ENCODE measurements around the gene UBASH3A.

DNA sequence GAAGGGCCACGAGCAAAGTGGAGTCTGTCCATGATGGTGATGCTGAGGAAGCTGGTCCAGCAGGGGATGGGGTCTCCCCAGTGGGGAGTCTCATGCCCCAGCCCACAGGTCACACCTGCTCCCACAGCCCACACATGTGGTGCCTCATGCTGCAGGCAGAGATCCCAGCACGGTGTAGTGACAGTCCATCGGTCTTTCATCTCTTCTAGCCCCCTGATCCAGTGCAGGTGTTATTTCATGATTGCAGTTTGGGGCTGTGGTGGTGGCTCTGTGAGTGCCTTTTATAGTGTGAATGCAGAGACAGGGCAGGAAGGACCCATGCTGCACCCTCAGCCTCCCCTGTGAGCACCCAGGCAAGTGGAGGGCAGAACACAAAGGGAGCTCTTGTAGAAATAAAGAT lies 45.0 kb downstream of the UBASH3A start:
- TF ChIP-seq POLR2A (IDR thresholded peaks at IDR 0.05) (no peak), EP300 (IDR thresholded peaks at IDR 0.05) (no peak)
- TF ChIP-seq, protein P1, sequence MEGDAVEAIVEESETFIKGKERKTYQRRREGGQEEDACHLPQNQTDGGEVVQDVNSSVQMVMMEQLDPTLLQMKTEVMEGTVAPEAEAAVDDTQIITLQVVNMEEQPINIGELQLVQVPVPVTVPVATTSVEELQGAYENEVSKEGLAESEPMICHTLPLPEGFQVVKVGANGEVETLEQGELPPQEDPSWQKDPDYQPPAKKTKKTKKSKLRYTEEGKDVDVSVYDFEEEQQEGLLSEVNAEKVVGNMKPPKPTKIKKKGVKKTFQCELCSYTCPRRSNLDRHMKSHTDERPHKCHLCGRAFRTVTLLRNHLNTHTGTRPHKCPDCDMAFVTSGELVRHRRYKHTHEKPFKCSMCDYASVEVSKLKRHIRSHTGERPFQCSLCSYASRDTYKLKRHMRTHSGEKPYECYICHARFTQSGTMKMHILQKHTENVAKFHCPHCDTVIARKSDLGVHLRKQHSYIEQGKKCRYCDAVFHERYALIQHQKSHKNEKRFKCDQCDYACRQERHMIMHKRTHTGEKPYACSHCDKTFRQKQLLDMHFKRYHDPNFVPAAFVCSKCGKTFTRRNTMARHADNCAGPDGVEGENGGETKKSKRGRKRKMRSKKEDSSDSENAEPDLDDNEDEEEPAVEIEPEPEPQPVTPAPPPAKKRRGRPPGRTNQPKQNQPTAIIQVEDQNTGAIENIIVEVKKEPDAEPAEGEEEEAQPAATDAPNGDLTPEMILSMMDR (IDR thresholded peaks at IDR 0.05) = no peak
